IMR-90 (cell line): ENCODE data around the gene GAS7. TPM values are rescaled to one million over a fixed set of nuclear protein-coding genes. Genes with fewer than 3 reads are reported as not detected.

Source experiments
- ATAC-seq: fragments of 200-7000 bp; cut with Tn5 transposase; 2 replicates; pipeline ENCODE4 v1.9.1; 2020; ENCODE audit warnings: low read depth, mild to moderate bottlenecking, moderate library complexity
- Bru-seq: library from RNA; stranded (reverse); fragments of 400-500 nt; gene quantifications from one replicate; lab custom pipeline; 2021; lab: Mats Ljungman, UMichigan
- BruChase-seq, 2 experiments: library from RNA; stranded (reverse); fragments of 400-500 nt; gene quantifications; one replicate each; lab custom pipeline; 2021; lab: Mats Ljungman, UMichigan
- BruUV-seq: library from RNA; stranded (reverse); fragments of 400-500 nt; replicated peaks from 2 replicates; lab custom pipeline; 2021; lab: Mats Ljungman, UMichigan
- CTCF ChIA-PET: fragments of 300-600 bp; formaldehyde crosslinking; extraction: SDS; loops from one replicate; lab custom pipeline; 2021; ENCODE audit warnings: antibody characterized with exemption; lab: Yijun Ruan, JAX
- POLR2A ChIA-PET: fragments of 300-600 bp; sonication (Branson Sonifier 250); formaldehyde crosslinking; loops from one replicate; lab custom pipeline; 2022; ENCODE audit warnings: antibody characterized with exemption; ENCODE audit not compliant: unreplicated experiment; lab: Charles Lee
- DNase-seq: peaks from one replicate; pipeline ENCODE4 v3.0.0; 2013
- H2AFZ ChIP-seq: replicated peaks from 2 replicates; pipeline ENCODE3; 2013; ENCODE audit warnings: low read length, mild to moderate bottlenecking; ENCODE audit not compliant: poor library complexity
- H2AK5ac ChIP-seq: 2 replicates; pipeline ENCODE4 v1.6.1; 2013; ENCODE audit warnings: low read depth, low read length, inconsistent platforms
- H2AK9ac ChIP-seq: replicated peaks from 2 replicates; pipeline ENCODE3; 2013; ENCODE audit warnings: mild to moderate bottlenecking, low read depth, low read length, moderate library complexity; ENCODE audit not compliant: poor library complexity
- H2BK120ac ChIP-seq: 2 replicates; pipeline ENCODE4 v1.6.1; 2013; ENCODE audit warnings: low read depth, low read length, inconsistent platforms
- H2BK15ac ChIP-seq: 3 replicates; pipeline ENCODE4 v1.6.1; 2013; ENCODE audit warnings: low read depth, low read length, inconsistent platforms
- H2BK20ac ChIP-seq: 2 replicates; pipeline ENCODE4 v1.6.1; 2013; ENCODE audit warnings: low read depth, mild to moderate bottlenecking, inconsistent platforms, low read length, moderate library complexity
- H2BK5ac ChIP-seq: 2 replicates; pipeline ENCODE4 v1.6.1; 2013; ENCODE audit warnings: mild to moderate bottlenecking, low read depth, low read length, inconsistent platforms; ENCODE audit not compliant: poor library complexity, severe bottlenecking
- H3K14ac ChIP-seq: replicated peaks from 2 replicates; pipeline ENCODE4 v1.6.1; 2013; ENCODE audit warnings: low read depth, low read length, inconsistent platforms
- H3K18ac ChIP-seq: 2 replicates; pipeline ENCODE4 v1.6.1; 2013; ENCODE audit warnings: low read depth, low read length, control low read depth
- H3K23ac ChIP-seq: 2 replicates; pipeline ENCODE4 v1.6.1; 2013; ENCODE audit warnings: low read depth, low read length, inconsistent platforms
- H3K27ac ChIP-seq: 2 replicates; pipeline ENCODE4 v1.5.1; 2013; ENCODE audit warnings: mild to moderate bottlenecking, control low read depth, low read length; ENCODE audit not compliant: insufficient read depth
- H3K27me3 ChIP-seq: 2 replicates; pipeline ENCODE4 v1.6.1; 2013; ENCODE audit warnings: low read length; ENCODE audit not compliant: control insufficient read depth, insufficient read depth
- H3K36me3 ChIP-seq: 2 replicates; pipeline ENCODE4 v1.6.1; 2013; ENCODE audit warnings: low read length, mixed read lengths; ENCODE audit not compliant: control insufficient read depth, insufficient read depth
- H3K4ac ChIP-seq: 2 replicates; pipeline ENCODE4 v1.6.1; 2013; ENCODE audit warnings: low read depth, low read length, inconsistent platforms
- H3K4me1 ChIP-seq: 2 replicates; pipeline ENCODE4 v1.6.1; 2013; ENCODE audit warnings: low read length, mixed read lengths; ENCODE audit not compliant: control insufficient read depth, insufficient read depth
- H3K4me2 ChIP-seq: 2 replicates; pipeline ENCODE4 v1.6.1; 2013; ENCODE audit warnings: low read depth, mild to moderate bottlenecking, control low read depth, low read length, moderate library complexity
- H3K4me3 ChIP-seq: 2 replicates; pipeline ENCODE4 v1.5.1; 2013; ENCODE audit warnings: low read depth, mild to moderate bottlenecking, control low read depth, low read length, moderate library complexity; ENCODE audit not compliant: insufficient read depth
- H3K56ac ChIP-seq: 2 replicates; pipeline ENCODE4 v1.6.1; 2013; ENCODE audit warnings: low read length, inconsistent platforms; ENCODE audit not compliant: insufficient read depth; ENCODE audit errors: extremely low read depth
- H3K79me1 ChIP-seq, 2 experiments: 2 replicates each; pipeline ENCODE4 v1.6.1; 2013; ENCODE audit warnings: low read length in 2 of 2, inconsistent platforms in 1 of 2, low read depth in 1 of 2
- H3K9ac ChIP-seq: 2 replicates; pipeline ENCODE4 v1.6.1; 2013; ENCODE audit warnings: low read depth, low read length, control low read depth
- H3K9me1 ChIP-seq: 2 replicates; pipeline ENCODE4 v1.6.1; 2013; ENCODE audit warnings: low read length, inconsistent platforms; ENCODE audit not compliant: insufficient read depth
- H3K9me3 ChIP-seq: 2 replicates; pipeline ENCODE4 v1.6.1; 2013; ENCODE audit warnings: low read length; ENCODE audit not compliant: control insufficient read depth, insufficient read depth
- H4K20me1 ChIP-seq: 2 replicates; pipeline ENCODE4 v1.6.1; 2013; ENCODE audit warnings: low read length, inconsistent platforms; ENCODE audit not compliant: insufficient read depth
- H4K5ac ChIP-seq: 2 replicates; pipeline ENCODE4 v1.6.1; 2013; ENCODE audit warnings: mild to moderate bottlenecking, low read depth, low read length, control low read depth
- H4K8ac ChIP-seq, 2 experiments: 2 replicates each; pipeline ENCODE4 v1.6.1; 2013; ENCODE audit warnings: low read depth in 2 of 2, low read length in 2 of 2, control low read depth in 1 of 2, inconsistent platforms in 1 of 2
- H4K91ac ChIP-seq: 2 replicates; pipeline ENCODE4 v1.6.1; 2013; ENCODE audit warnings: low read depth, low read length, inconsistent platforms; ENCODE audit not compliant: insufficient read depth
- RAD21 ChIP-seq: IDR thresholded peaks from 2 replicates; pipeline ENCODE4 v1.6.1; 2012; ENCODE audit warnings: low read length, improper control_type of control experiment
- RFX5 ChIP-seq: IDR thresholded peaks from 2 replicates; pipeline ENCODE4 v1.8.0; 2012; ENCODE audit warnings: low read depth, mild to moderate bottlenecking, low read length, moderate library complexity
- WGBS, 2 experiments: methylation state at CpG; one replicate each; pipeline versions ENCODE4 v1.1.5 to v1.1.7; 2013; ENCODE audit warnings: missing lambda C conversion rate in 2 of 2; ENCODE audit not compliant: insufficient read length in 1 of 2; ENCODE audit errors: extremely low coverage in 2 of 2; 5-methylcytosine and 5-hydroxymethylcytosine counted together
- dilution Hi-C: fragments of 300-500 bp; cut with HindIII; formaldehyde crosslinking; loops from one replicate; pipeline ENCODE4 v1.14.3; 2018; ENCODE audit warnings: low sequenced_read_pairs; ENCODE audit not compliant: unreplicated experiment
- in situ Hi-C: fragments of 300-500 bp; cut with MboI; formaldehyde crosslinking; loops from 3 replicates; pipeline ENCODE4 v1.14.3; 2019; ENCODE audit warnings: low sequenced_read_pairs, inconsistent platforms, mixed read lengths
- intact Hi-C: fragments of 100-400 bp; cut with micrococcal nuclease; formaldehyde crosslinking; loops from 2 replicates; pipeline ENCODE4 v1.10.0; 2022
- long read RNA-seq: library from polyadenylated mRNA; unstranded; transcript quantifications from one replicate; pipeline ENCODE4 v2.0.0, GENCODE V29; 2021; ENCODE audit not compliant: unreplicated experiment
- polyA plus RNA-seq, 3 experiments: library from polyadenylated mRNA; depleted of rRNA; stranded (reverse); fragments of >200 nt; gene quantifications; 2 replicates each; pipeline ENCODE4 v1.2.3, GENCODE V29; 2012; ENCODE audit warnings: low replicate concordance in 1 of 3
- total RNA-seq: library from RNA; depleted of rRNA; stranded (reverse); fragments of >200 nt; gene quantifications from 2 replicates; pipeline ENCODE4 v1.2.3, GENCODE V29; 2012; rRNA removed

GAS7 gene
- total RNA-seq = 5.0 and 6.4 TPM in 2 replicates
- polyA plus RNA-seq (2012; rRNA removed) = 4.1 and 4.6 TPM in 2 replicates
- 2.3 and 4.1 TPM in 2 replicates for polyA plus RNA-seq (2012; cell fraction: cytosol; rRNA removed)
- polyA plus RNA-seq (2012; cell fraction: nucleus; rRNA removed; ENCODE audit: low replicate concordance) = 3.2 and 5.9 TPM in 2 replicates
- Bru-seq, nascent RNA = percentile 63 among the genes with signal in this experiment
- BruChase-seq, experiment 1, labeled RNA remaining after a 6-hour chase = percentile 73 among the genes with signal in this experiment
- percentile 67 among the genes with signal in this experiment for BruChase-seq, experiment 2, labeled RNA remaining after a 2-hour chase
- long read RNA-seq, full-length matches to known transcripts = 4 of 9 reads
- long read RNA-seq, partial matches to known transcripts = 2 of 9 reads
- long read RNA-seq, other reads (novel, unspliced or antisense) = 3 of 9 reads

DNA sequence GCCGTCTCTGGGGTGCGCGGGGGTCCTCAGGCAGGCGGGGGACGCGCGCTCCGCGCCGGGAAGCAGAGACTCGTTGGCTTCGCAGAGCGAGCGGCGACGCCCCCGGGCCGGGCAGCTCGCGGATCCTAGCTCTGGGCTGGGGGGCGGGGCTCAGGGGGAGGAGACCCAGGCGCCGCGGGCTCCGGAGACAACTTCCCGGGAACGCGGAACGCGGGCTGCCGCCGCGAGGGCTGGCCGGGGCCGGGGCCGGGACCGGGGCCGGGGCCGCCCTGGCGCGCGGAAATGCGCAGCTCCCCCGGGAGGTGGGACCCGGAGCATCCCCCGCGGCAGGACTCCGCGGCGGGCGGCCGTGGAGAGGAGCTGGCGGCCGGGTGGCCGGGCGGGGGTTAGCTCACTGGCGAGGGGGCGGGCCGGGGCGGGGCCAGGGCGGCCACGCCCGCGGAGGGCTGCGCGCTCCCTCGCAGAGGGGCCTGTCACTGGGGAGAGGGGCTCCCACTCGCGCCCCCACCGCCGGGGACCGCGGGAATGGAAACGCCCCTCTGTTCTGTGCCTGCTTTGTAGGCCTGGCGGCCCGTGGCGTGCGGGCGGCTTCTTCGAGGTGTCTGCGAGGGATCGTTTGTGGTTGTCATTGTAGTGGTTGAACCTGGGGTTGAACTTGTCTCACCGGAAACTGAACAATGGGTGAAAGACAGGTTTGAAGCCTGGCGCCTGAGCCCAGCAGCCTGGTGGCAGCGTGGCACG is at the start of gene GAS7:
Gene GAS7, minus strand, starts transcription at position 98 of the 741 bp plus-strand sequence.
- H4K8ac ChIP-seq = 0 out of 4 replicates have a peak within 1 kb of the TSS, but pooled peaks of 1 of the 2 experiments have one; percentile 6
- ChIA-PET CTCF (interaction anchor here (1.3 kb wide), 1 partner anchor 28 kb away, joined by 3 read pairs; no protein-coding TSS in a partner anchor), POLR2A (interaction anchor here (0.6 kb wide), 2 partner anchors 10 to 93 kb away, joined by 3 to 4 read pairs; no protein-coding TSS in a partner anchor)
- no peaks in the 10 kb centered on the region for H3K36me3 ChIP-seq
- peak within 1 kb of the TSS; percentile 95 for H3K4me2 ChIP-seq
- H3K18ac ChIP-seq = no peak within 1 kb of the TSS; the same call in 1 of the 2 replicates
- peaks cover 2% of the 10 kb centered on the region for H3K9me3 ChIP-seq
- intact Hi-C loops (loop anchor here (2.0 kb wide), 1 partner anchor 70 kb away; no protein-coding TSS in a partner anchor), dilution Hi-C loops (no loop called here), in situ Hi-C loops (no loop called here)
- peak within 1 kb of the TSS; percentile 50; the same call in 1 of the 2 replicates for H2BK120ac ChIP-seq
- no peak within 1 kb of the TSS for H3K56ac ChIP-seq
- ATAC-seq = peak; percentile 89
- H3K9me1 ChIP-seq = no peaks in the 10 kb centered on the region; the same call in 1 of the 2 replicates
- peak within 1 kb of the TSS; percentile 36; the same call in 1 of the 2 replicates for H3K14ac ChIP-seq
- H2AK5ac ChIP-seq = no peak within 1 kb of the TSS
- peaks cover 4% of the 10 kb centered on the region; the same call in 1 of the 2 replicates for H3K4me1 ChIP-seq
- H2BK15ac ChIP-seq = no peak within 1 kb of the TSS; the same call in 2 of the 3 replicates
- peak within 1 kb of the TSS; percentile 27; the same call in 1 of the 2 replicates for H3K27ac ChIP-seq
- peak within 1 kb of the TSS; percentile 91 for H2AK9ac ChIP-seq
- peak within 1 kb of the TSS; percentile 3; the same call in 1 of the 2 replicates for H4K5ac ChIP-seq
- no peak within 1 kb of the TSS for H2BK20ac ChIP-seq
- no peak within 1 kb of the TSS for H2BK5ac ChIP-seq
- H3K23ac ChIP-seq = peak within 1 kb of the TSS; percentile 73; the same call in 1 of the 2 replicates
- peak within 1 kb of the TSS; percentile 91 for H2AFZ ChIP-seq
- H3K4ac ChIP-seq = no peak within 1 kb of the TSS
- no peak for TF ChIP-seq RFX5
- peak; percentile 13; the same call in 1 of the 2 replicates for TF ChIP-seq RAD21
- H3K79me1 ChIP-seq = no peaks in the 10 kb centered on the region
- peak; percentile 26 for DNase-seq
- H3K9ac ChIP-seq = peak within 1 kb of the TSS; percentile 68
- H4K91ac ChIP-seq = no peak within 1 kb of the TSS
- no TSS peak for BruUV-seq
- WGBS, 2 experiments = 0% methylated on average over 1 of the region's 86 CpGs; no CpG with 5 or more reads in 1 of the 2 experiments
- peak within 1 kb of the TSS; percentile 67 for H3K4me3 ChIP-seq
- peaks cover 4% of the 10 kb centered on the region for H3K27me3 ChIP-seq
- no peaks in the 10 kb centered on the region for H4K20me1 ChIP-seq
